Calu3 (cell line): ENCODE data around the gene DGKD. TPM values are rescaled to one million over a fixed set of nuclear protein-coding genes. Genes with fewer than 3 reads are reported as not detected.

ENCODE experiments used
- BruUV-seq: library from RNA; stranded (reverse); fragments of 400-500 nt; replicated peaks from 2 replicates; lab custom pipeline; 2021; lab: Mats Ljungman, UMichigan
- CTCF ChIA-PET: fragments of 300-600 bp; sonication (Branson Sonifier 250); formaldehyde crosslinking; loops from one replicate; lab custom pipeline; 2022; ENCODE audit warnings: antibody characterized with exemption; lab: Charles Lee
- DNase-seq: peaks from one replicate; pipeline ENCODE4 v3.0.0; 2022
- H3K27ac Mint-ChIP-seq: one replicate; pipeline ENCODE4 v1.8.0; 2022; ENCODE audit warnings: mixed read lengths; ENCODE audit not compliant: unreplicated experiment
- H3K27me3 Mint-ChIP-seq: one replicate; pipeline ENCODE4 v1.8.0; 2022; ENCODE audit warnings: mixed read lengths; ENCODE audit not compliant: unreplicated experiment
- H3K36me3 Mint-ChIP-seq: one replicate; pipeline ENCODE4 v1.8.0; 2022; ENCODE audit warnings: mild to moderate bottlenecking, moderate library complexity, mixed read lengths; ENCODE audit not compliant: insufficient read depth, unreplicated experiment
- H3K4me1 Mint-ChIP-seq: one replicate; pipeline ENCODE4 v1.8.0; 2022; ENCODE audit warnings: mild to moderate bottlenecking, low read depth, mixed read lengths; ENCODE audit not compliant: unreplicated experiment
- H3K4me3 Mint-ChIP-seq: one replicate; pipeline ENCODE4 v1.8.0; 2022; ENCODE audit warnings: mild to moderate bottlenecking, low read depth, moderate library complexity, mixed read lengths; ENCODE audit not compliant: unreplicated experiment
- H3K9me3 Mint-ChIP-seq: one replicate; pipeline ENCODE4 v1.8.0; 2022; ENCODE audit warnings: low read depth, mixed read lengths; ENCODE audit not compliant: unreplicated experiment
- CTCF ChIP-seq: fragments of 200-600 bp; IDR thresholded peaks from one replicate; pipeline ENCODE4 v1.8.0; 2022; ENCODE audit warnings: antibody characterized with exemption; ENCODE audit not compliant: unreplicated experiment
- intact Hi-C: fragments of 100-400 bp; cut with micrococcal nuclease; formaldehyde crosslinking; loops from one replicate; pipeline ENCODE4 v1.10.0; 2022; ENCODE audit not compliant: unreplicated experiment
- total RNA-seq: library from RNA; stranded (reverse); gene quantifications from 2 replicates; pipeline ENCODE4 v1.2.3, GENCODE V29; 2022

DGKD gene
- total RNA-seq, 1 experiment from 2014 or later = 26.5 TPM

- H3K36me3 Mint-ChIP-seq = no peaks in the 10 kb centered on the region
- BruUV-seq = no TSS peak
- intact Hi-C loops = no loop called here
- no peak for TF ChIP-seq CTCF
- DNase-seq = no peak
- CTCF ChIA-PET = no interaction called here
- H3K4me3 Mint-ChIP-seq = no peak overlapping the region
- no peak overlapping the region for H3K27ac Mint-ChIP-seq
- H3K9me3 Mint-ChIP-seq = no peaks in the 10 kb centered on the region
- peaks cover 7% of the 10 kb centered on the region for H3K4me1 Mint-ChIP-seq
- no peaks in the 10 kb centered on the region for H3K27me3 Mint-ChIP-seq
Observed at GRCh38 chr2:233386382-233387041, 32.2 kb downstream of the DGKD start.

GRCh38 chr2:233387225-233387624, 32.9 kb downstream of the DGKD start:
- CTCF ChIA-PET = no interaction called here
- Mint-ChIP-seq H3K4me1 (peaks cover 7% of the 10 kb centered on the region), H3K4me3 (no peak overlapping the region), H3K27ac (no peak overlapping the region), H3K9me3 (no peaks in the 10 kb centered on the region), H3K36me3 (no peaks in the 10 kb centered on the region), H3K27me3 (no peaks in the 10 kb centered on the region)
- TF ChIP-seq CTCF = no peak
- DNase-seq = no peak
- BruUV-seq = no TSS peak
- intact Hi-C loops = no loop called here

- Mint-ChIP-seq H3K4me3 (no peak overlapping the region), H3K9me3 (no peaks in the 10 kb centered on the region), H3K27ac (no peak overlapping the region), H3K27me3 (no peaks in the 10 kb centered on the region), H3K36me3 (no peaks in the 10 kb centered on the region), H3K4me1 (peaks cover 7% of the 10 kb centered on the region)
- no TSS peak for BruUV-seq
- no peak for TF ChIP-seq CTCF
- CTCF ChIA-PET = interaction anchor here (0.6 kb wide), 1 partner anchor 338 kb away, joined by 3 read pairs; no protein-coding TSS in a partner anchor
- intact Hi-C loops = no loop called here
- no peak for DNase-seq
Observed at GRCh38 chr2:233387667-233388528, 33.6 kb downstream of the DGKD start.

- H3K4me3 Mint-ChIP-seq = no peak overlapping the region
- no peak for DNase-seq
- H3K9me3 Mint-ChIP-seq = no peaks in the 10 kb centered on the region
- H3K36me3 Mint-ChIP-seq = no peaks in the 10 kb centered on the region
- TF ChIP-seq CTCF = no peak
- CTCF ChIA-PET = no interaction called here
- intact Hi-C loops = no loop called here
- H3K4me1 Mint-ChIP-seq = peaks cover 7% of the 10 kb centered on the region
- H3K27ac Mint-ChIP-seq = no peak overlapping the region
- no TSS peak for BruUV-seq
- H3K27me3 Mint-ChIP-seq = no peaks in the 10 kb centered on the region
Observed at GRCh38 chr2:233389601-233390125, 35.4 kb downstream of the DGKD start.
